HG02938 (cell line): Measurements from ENCODE around the gene ZNF484.
A peak's percentile ranks its signal among the peaks of the same experiment; 100 is the strongest.
"Not testable (repeated sequence)": the region's sequence is repeated elsewhere in the genome, so short reads cannot be mapped to it uniquely, and the experiment has no call there.

Experiments used
- ATAC-seq: cut with Tn5 transposase; IDR thresholded peaks from one replicate; pipeline ENCODE4 v1.9.1; 2021; ENCODE audit warnings: mild to moderate bottlenecking, moderate library complexity; ENCODE audit not compliant: unreplicated experiment

ZNF484 gene

GRCh38 chr9:92877531-92878430 is at the start of gene ZNF484:
ZNF484 (minus strand) TSS chr9:92878038; CDS start chr9:92875029, 3,009 bp downstream.
- peak; percentile 95 for ATAC-seq

GRCh38 chr9:92920437-92920836 is 42.6 kb upstream of the ZNF484 start:
- ATAC-seq: no peak

- no peak for ATAC-seq
Measured at GRCh38 chr9:92917176-92917800, 39.5 kb upstream of the ZNF484 start.

GRCh38 chr9:92911511-92912475 is 34.0 kb upstream of the ZNF484 start:
- ATAC-seq: no peak

- ATAC-seq: not testable (repeated sequence)
Measured at GRCh38 chr9:92905137-92905536, 27.3 kb upstream of the ZNF484 start.

- no peak for ATAC-seq
Measured at GRCh38 chr9:92897323-92897722, 19.5 kb upstream of the ZNF484 start.

- ATAC-seq: no peak
Measured at GRCh38 chr9:92895812-92896436, 18.1 kb upstream of the ZNF484 start.

GRCh38 chr9:92894711-92895362 is 17.0 kb upstream of the ZNF484 start:
- ATAC-seq: no peak

GRCh38 chr9:92893916-92894610 is 16.2 kb upstream of the ZNF484 start:
- ATAC-seq: not testable (repeated sequence)

GRCh38 chr9:92892276-92892675 is 14.4 kb upstream of the ZNF484 start:
- ATAC-seq: not testable (repeated sequence)

- ATAC-seq: no peak
Measured at GRCh38 chr9:92890761-92891160, 12.9 kb upstream of the ZNF484 start.

- ATAC-seq: no peak
Measured at GRCh38 chr9:92887880-92888338, 10.1 kb upstream of the ZNF484 start.

- ATAC-seq: not testable (repeated sequence)
Measured at GRCh38 chr9:92886846-92887610, 9.2 kb upstream of the ZNF484 start.

GRCh38 chr9:92883666-92884405 is 6.0 kb upstream of the ZNF484 start:
- ATAC-seq: not testable (repeated sequence)

- ATAC-seq: no peak
Measured at GRCh38 chr9:92882276-92882675, 4.4 kb upstream of the ZNF484 start.

- ATAC-seq: no peak
Measured at GRCh38 chr9:92875373-92875772, 2.5 kb downstream of the ZNF484 start.

GRCh38 chr9:92870289-92870688 is 7.5 kb downstream of the ZNF484 start:
- ATAC-seq: no peak

GRCh38 chr9:92866600-92866999 is 11.2 kb downstream of the ZNF484 start:
- not testable (repeated sequence) for ATAC-seq
